ENCODE results near the gene RNF11.

- no peak for TF ChIP-seq PATZ1 (CRISPR knock-in tag; IDR thresholded peaks at IDR 0.05; ENCODE audit: borderline replicate concordance)
- TF ChIP-seq TOX (CRISPR knock-in tag; IDR thresholded peaks at IDR 0.05; ENCODE audit: borderline replicate concordance): no peak
- TF ChIP-seq ZFP3 (CRISPR knock-in tag; IDR thresholded peaks at IDR 0.05): no peak
- no peak for TF ChIP-seq ARNTL (CRISPR knock-in tag; IDR thresholded peaks at IDR 0.05; ENCODE audit: borderline replicate concordance, low read depth)
- TF ChIP-seq ISL1 (CRISPR knock-in tag; IDR thresholded peaks at IDR 0.05): no peak
- TF ChIP-seq BACH2 (CRISPR knock-in tag; IDR thresholded peaks at IDR 0.05; ENCODE audit: borderline replicate concordance): no peak
- no peak for TF ChIP-seq RARB (CRISPR knock-in tag; IDR thresholded peaks at IDR 0.05)
- no peak for TF ChIP-seq POU6F1 (CRISPR knock-in tag; IDR thresholded peaks at IDR 0.05; ENCODE audit: borderline replicate concordance, low read depth)
These were observed 17.6 kb downstream of the RNF11 start for GRCh38 chr1:51253691-51254090.

Measured in SK-N-SH treated with all-trans-retinoic acid at 6 μM for 48 hours (cell line).